Measurements from ENCODE around the gene YPEL4.

DNA sequence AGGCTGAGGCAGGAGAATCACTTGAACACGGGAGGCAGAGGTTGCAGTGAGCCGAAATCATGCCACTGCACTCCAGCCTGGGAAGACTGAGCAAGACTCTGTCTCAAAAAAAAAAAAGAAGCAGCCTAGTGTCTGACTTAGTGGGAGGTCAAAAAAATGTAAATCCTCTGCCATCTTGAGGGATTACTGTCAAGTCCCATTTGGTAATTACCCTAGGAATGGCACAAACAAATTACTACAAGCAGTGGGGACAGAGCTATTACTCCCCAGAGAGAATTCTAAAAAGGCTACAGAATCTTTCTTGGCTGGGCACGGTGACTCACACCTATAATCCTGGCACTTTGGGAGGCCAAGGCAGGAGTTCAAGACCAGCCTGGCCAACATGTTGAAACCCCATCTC, 48.4 kb downstream of the YPEL4 start:
- TF ChIP-seq, protein P1, sequence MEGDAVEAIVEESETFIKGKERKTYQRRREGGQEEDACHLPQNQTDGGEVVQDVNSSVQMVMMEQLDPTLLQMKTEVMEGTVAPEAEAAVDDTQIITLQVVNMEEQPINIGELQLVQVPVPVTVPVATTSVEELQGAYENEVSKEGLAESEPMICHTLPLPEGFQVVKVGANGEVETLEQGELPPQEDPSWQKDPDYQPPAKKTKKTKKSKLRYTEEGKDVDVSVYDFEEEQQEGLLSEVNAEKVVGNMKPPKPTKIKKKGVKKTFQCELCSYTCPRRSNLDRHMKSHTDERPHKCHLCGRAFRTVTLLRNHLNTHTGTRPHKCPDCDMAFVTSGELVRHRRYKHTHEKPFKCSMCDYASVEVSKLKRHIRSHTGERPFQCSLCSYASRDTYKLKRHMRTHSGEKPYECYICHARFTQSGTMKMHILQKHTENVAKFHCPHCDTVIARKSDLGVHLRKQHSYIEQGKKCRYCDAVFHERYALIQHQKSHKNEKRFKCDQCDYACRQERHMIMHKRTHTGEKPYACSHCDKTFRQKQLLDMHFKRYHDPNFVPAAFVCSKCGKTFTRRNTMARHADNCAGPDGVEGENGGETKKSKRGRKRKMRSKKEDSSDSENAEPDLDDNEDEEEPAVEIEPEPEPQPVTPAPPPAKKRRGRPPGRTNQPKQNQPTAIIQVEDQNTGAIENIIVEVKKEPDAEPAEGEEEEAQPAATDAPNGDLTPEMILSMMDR (IDR thresholded peaks at IDR 0.05; ENCODE audit: low read depth, low read length), result no peak
- no peak for TF ChIP-seq MYC (IDR thresholded peaks at IDR 0.05; ENCODE audit: low read depth, low read length)
- TF ChIP-seq, protein P2, sequence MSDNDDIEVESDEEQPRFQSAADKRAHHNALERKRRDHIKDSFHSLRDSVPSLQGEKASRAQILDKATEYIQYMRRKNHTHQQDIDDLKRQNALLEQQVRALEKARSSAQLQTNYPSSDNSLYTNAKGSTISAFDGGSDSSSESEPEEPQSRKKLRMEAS (IDR thresholded peaks at IDR 0.05; ENCODE audit: low read depth, low read length), result no peak

All from NB4 (cell line).